CD4-positive, alpha-beta memory T cell (primary cell): ENCODE measurements around the gene HMCN2. TPM values are rescaled to one million over a fixed set of nuclear protein-coding genes. Genes with fewer than 3 reads are reported as not detected.
"Not testable (repeated sequence)": the region's sequence is repeated elsewhere in the genome, so short reads cannot be mapped to it uniquely, and the experiment has no call there.

ENCODE experiments used
- CTCF ChIA-PET: fragments of 350-600 bp; sonication (Branson Sonifier 250); formaldehyde crosslinking; loops from one replicate; lab custom pipeline; 2021; ENCODE audit warnings: inconsistent platforms; ENCODE audit not compliant: partially characterized antibody; lab: Charles Lee
- POLR2A ChIA-PET: fragments of 350-600 bp; sonication (Branson Sonifier 250); formaldehyde crosslinking; loops from one replicate; lab custom pipeline; 2021; ENCODE audit not compliant: partially characterized antibody; lab: Charles Lee
- DNase-seq, 5 donors: peaks; one replicate each; pipeline versions ENCODE4 v3.0.0 to v3.0.0-alpha.2; 2020 to 2022; ENCODE audit warnings: mixed read lengths in 1 of 5
- H3K27ac ChIP-seq: one replicate; pipeline ENCODE4 v1.7.0; 2013; ENCODE audit warnings: low read depth, low read length
- H3K27me3 ChIP-seq: 2 replicates; pipeline ENCODE4 v1.7.0; 2013; ENCODE audit warnings: mild to moderate bottlenecking, low read length, moderate library complexity; ENCODE audit not compliant: insufficient read depth
- H3K36me3 ChIP-seq: 2 replicates; pipeline ENCODE4 v1.7.0; 2013; ENCODE audit warnings: mild to moderate bottlenecking, low read length, moderate library complexity; ENCODE audit not compliant: insufficient read depth
- H3K4me1 ChIP-seq: 2 replicates; pipeline ENCODE4 v1.7.0; 2013; ENCODE audit warnings: mild to moderate bottlenecking, low read length, moderate library complexity; ENCODE audit not compliant: insufficient read depth
- H3K4me3 ChIP-seq, 2 donors: one replicate each; pipeline ENCODE4 v1.7.0; 2013; ENCODE audit warnings: low read length in 2 of 2, mild to moderate bottlenecking in 1 of 2
- H3K9me3 ChIP-seq, 2 donors: one replicate each; pipeline ENCODE4 v1.7.0; 2013; ENCODE audit warnings: low read length in 2 of 2, control low read depth in 1 of 2; ENCODE audit not compliant: control insufficient read depth in 1 of 2
- H3K27ac Mint-ChIP-seq, 7 donors: one replicate each; pipeline ENCODE4 v1.8.0; 2020 to 2021; ENCODE audit warnings: mixed read lengths in 7 of 7, mild to moderate bottlenecking in 6 of 7, inconsistent platforms in 3 of 7, moderate library complexity in 3 of 7
- H3K27me3 Mint-ChIP-seq, 2 donors: one replicate each; pipeline ENCODE4 v1.8.0; 2020 to 2021; ENCODE audit warnings: mixed read lengths in 2 of 2
- H3K36me3 Mint-ChIP-seq, 2 donors: one replicate each; pipeline ENCODE4 v1.8.0; 2020 to 2021; ENCODE audit warnings: mixed read lengths in 2 of 2, inconsistent platforms in 1 of 2, mild to moderate bottlenecking in 1 of 2
- H3K4me1 Mint-ChIP-seq, 4 donors: one replicate each; pipeline ENCODE4 v1.8.0; 2020 to 2021; ENCODE audit warnings: mixed read lengths in 4 of 4, mild to moderate bottlenecking in 1 of 4
- H3K4me3 Mint-ChIP-seq, 8 donors: one replicate each; pipeline ENCODE4 v1.8.0; 2020 to 2021; ENCODE audit warnings: mixed read lengths in 8 of 8, mild to moderate bottlenecking in 7 of 8, moderate library complexity in 6 of 8, inconsistent platforms in 3 of 8
- H3K9me3 Mint-ChIP-seq, 8 donors: one replicate each; pipeline ENCODE4 v1.8.0; 2020 to 2021; ENCODE audit warnings: mixed read lengths in 8 of 8, mild to moderate bottlenecking in 5 of 8, inconsistent platforms in 3 of 8, moderate library complexity in 1 of 8
- intact Hi-C: fragments of 100-400 bp; cut with micrococcal nuclease; formaldehyde crosslinking; loops from one replicate; pipeline ENCODE4 v1.15.1; 2023
- polyA plus RNA-seq, 2 donors: library from polyadenylated mRNA; unstranded; fragments of 300-500 nt; fragmentation: Illumina TruSeq; gene quantifications; one replicate each; pipeline ENCODE4 v1.2.3, GENCODE V29; 2021
- total RNA-seq, 2 experiments: library from RNA; stranded (reverse); gene quantifications; one replicate each; pipeline ENCODE4 v1.2.3, GENCODE V29; 2021

Gene HMCN2
- total and polyA plus RNA-seq, 4 experiments from 2014 or later = not detected

GRCh38 chr9:130244548-130245165 lies 20.9 kb upstream of the HMCN2 start:
- intact Hi-C loops = loop anchor here (5.0 to 10.0 kb wide), 3 partner anchors 117 to 507 kb away; no protein-coding TSS in a partner anchor
- no peak overlapping the region for H3K27ac Mint-ChIP-seq
- CTCF ChIA-PET = interaction anchor here (1.5 to 7.6 kb wide), 5 partner anchors 8 to 357 kb away, joined by 4 to 69 read pairs (median 12); no protein-coding TSS in a partner anchor

GRCh38 chr9:130245474-130245873 lies 20.1 kb upstream of the HMCN2 start:
- ChIA-PET CTCF (interaction anchor here (1.7 to 7.6 kb wide), 3 partner anchors 10 to 137 kb away, joined by 5 to 69 read pairs (median 12); no protein-coding TSS in a partner anchor), POLR2A (no interaction called here)
- no peaks in the 10 kb centered on the region for H3K27me3 ChIP-seq
- peaks cover 20% of the 10 kb centered on the region for H3K4me1 ChIP-seq
- H3K36me3 ChIP-seq = no peaks in the 10 kb centered on the region
- DNase-seq = no peak
- H3K4me1 Mint-ChIP-seq = peaks cover 12 to 29% (median 18%) of the 10 kb centered on the region in 4 donors
- H3K27me3 Mint-ChIP-seq = no peaks in the 10 kb centered on the region
- no peak overlapping the region for H3K4me3 ChIP-seq
- no peak overlapping the region for H3K27ac Mint-ChIP-seq
- no peaks in the 10 kb centered on the region for H3K9me3 Mint-ChIP-seq
- no peaks in the 10 kb centered on the region for H3K9me3 ChIP-seq
- no peaks in the 10 kb centered on the region for H3K36me3 Mint-ChIP-seq
- intact Hi-C loops = loop anchor here (10.0 kb wide), 1 partner anchor 439 kb away; no protein-coding TSS in a partner anchor
- H3K27ac ChIP-seq = no peak overlapping the region
- H3K4me3 Mint-ChIP-seq = no peak overlapping the region

More at GRCh38 chr9:130244548-130245165, 20.9 kb upstream of the HMCN2 start:
- peaks cover 28% of the 10 kb centered on the region for H3K4me1 ChIP-seq
- H3K9me3 Mint-ChIP-seq = no peaks in the 10 kb centered on the region
- no peaks in the 10 kb centered on the region for H3K9me3 ChIP-seq
- H3K36me3 ChIP-seq = no peaks in the 10 kb centered on the region
- H3K27me3 ChIP-seq = no peaks in the 10 kb centered on the region
- no peak overlapping the region for H3K27ac ChIP-seq
- H3K4me3 ChIP-seq = no peak overlapping the region
- no peaks in the 10 kb centered on the region for H3K27me3 Mint-ChIP-seq
- H3K4me3 Mint-ChIP-seq = no peak overlapping the region
- no peak for DNase-seq
- no peaks in the 10 kb centered on the region for H3K36me3 Mint-ChIP-seq
- peaks cover 16 to 37% (median 23%) of the 10 kb centered on the region in 4 donors for H3K4me1 Mint-ChIP-seq
- POLR2A ChIA-PET = no interaction called here

GRCh38 chr9:130246126-130246525 lies 19.4 kb upstream of the HMCN2 start:
- peaks cover 14% of the 10 kb centered on the region for H3K4me1 ChIP-seq
- Mint-ChIP-seq H3K27me3 (no peaks in the 10 kb centered on the region), H3K9me3 (no peaks in the 10 kb centered on the region), H3K27ac (no peak overlapping the region), H3K4me1 (peaks cover 7 to 22% (median 12%) of the 10 kb centered on the region in 4 donors), H3K4me3 (no peak overlapping the region), H3K36me3 (no peaks in the 10 kb centered on the region)
- POLR2A ChIA-PET = no interaction called here
- no peaks in the 10 kb centered on the region for H3K36me3 ChIP-seq
- CTCF ChIA-PET = interaction anchor here (1.7 to 7.6 kb wide), 3 partner anchors 10 to 138 kb away, joined by 5 to 69 read pairs (median 12); no protein-coding TSS in a partner anchor
- no peak overlapping the region for H3K4me3 ChIP-seq
- intact Hi-C loops = loop anchor here (10.0 kb wide), 1 partner anchor 439 kb away; no protein-coding TSS in a partner anchor
- no peaks in the 10 kb centered on the region for H3K27me3 ChIP-seq
- H3K27ac ChIP-seq = no peak overlapping the region
- H3K9me3 ChIP-seq = no peaks in the 10 kb centered on the region
- DNase-seq = no peak

- no peaks in the 10 kb centered on the region for H3K9me3 ChIP-seq
- H3K4me3 ChIP-seq = no peak overlapping the region
- Mint-ChIP-seq H3K4me1 (no peaks in the 10 kb centered on the region), H3K36me3 (no peaks in the 10 kb centered on the region), H3K27ac (no peak overlapping the region), H3K9me3 (peaks cover 0 to 6% (median 0%) of the 10 kb centered on the region in 8 donors), H3K27me3 (peaks cover 10 to 21% of the 10 kb centered on the region in 2 donors), H3K4me3 (no peak overlapping the region)
- no peaks in the 10 kb centered on the region for H3K4me1 ChIP-seq
- H3K27ac ChIP-seq = no peak overlapping the region
- ChIA-PET POLR2A (no interaction called here), CTCF (interaction anchor here (0.8 to 4.4 kb wide), 2 partner anchors 12 to 13 kb away, joined by 3 to 22 read pairs; no protein-coding TSS in a partner anchor)
- intact Hi-C loops = no loop called here
- H3K36me3 ChIP-seq = no peaks in the 10 kb centered on the region
- no peak for DNase-seq
- H3K27me3 ChIP-seq = no peaks in the 10 kb centered on the region
Observed at GRCh38 chr9:130254747-130255630, 10.6 kb upstream of the HMCN2 start.

- no peaks in the 10 kb centered on the region for H3K4me1 ChIP-seq
- Mint-ChIP-seq H3K27ac (no peak overlapping the region), H3K9me3 (peaks cover 0 to 6% (median 0%) of the 10 kb centered on the region in 8 donors), H3K27me3 (peaks cover 15 to 25% of the 10 kb centered on the region in 2 donors), H3K4me1 (no peaks in the 10 kb centered on the region), H3K4me3 (no peak overlapping the region), H3K36me3 (no peaks in the 10 kb centered on the region)
- H3K27ac ChIP-seq = no peak overlapping the region
- ChIA-PET POLR2A (no interaction called here), CTCF (interaction anchor here (0.8 kb wide), 1 partner anchor 13 kb away, joined by 3 read pairs; no protein-coding TSS in a partner anchor)
- intact Hi-C loops = no loop called here
- no peaks in the 10 kb centered on the region for H3K36me3 ChIP-seq
- H3K4me3 ChIP-seq = no peak overlapping the region
- H3K9me3 ChIP-seq = no peaks in the 10 kb centered on the region
- no peaks in the 10 kb centered on the region for H3K27me3 ChIP-seq
- no peak for DNase-seq
Observed at GRCh38 chr9:130255631-130256134, 9.9 kb upstream of the HMCN2 start.

GRCh38 chr9:130256644-130257043 lies 8.9 kb upstream of the HMCN2 start:
- Histone ChIP-seq H3K4me1 (no peaks in the 10 kb centered on the region), H3K36me3 (no peaks in the 10 kb centered on the region), H3K9me3 (no peaks in the 10 kb centered on the region), H3K4me3 (no peak overlapping the region), H3K27me3 (peaks cover 3% of the 10 kb centered on the region), H3K27ac (no peak overlapping the region)
- POLR2A ChIA-PET = no interaction called here
- no peaks in the 10 kb centered on the region for H3K36me3 Mint-ChIP-seq
- H3K9me3 Mint-ChIP-seq = peaks cover 0 to 6% (median 0%) of the 10 kb centered on the region in 8 donors
- H3K4me1 Mint-ChIP-seq = no peaks in the 10 kb centered on the region
- intact Hi-C loops = no loop called here
- H3K4me3 Mint-ChIP-seq = no peak overlapping the region
- no peak for DNase-seq
- no peak overlapping the region for H3K27ac Mint-ChIP-seq
- peaks cover 15 to 31% of the 10 kb centered on the region in 2 donors for H3K27me3 Mint-ChIP-seq
- CTCF ChIA-PET = no interaction called here

GRCh38 chr9:130258137-130258536 lies 7.4 kb upstream of the HMCN2 start:
- H3K9me3 Mint-ChIP-seq, H3K36me3 Mint-ChIP-seq, H3K4me1 Mint-ChIP-seq, H3K4me3 ChIP-seq, intact Hi-C loops, H3K27me3 ChIP-seq, H3K36me3 ChIP-seq, POLR2A ChIA-PET, DNase-seq, H3K27ac Mint-ChIP-seq, H3K4me3 Mint-ChIP-seq, H3K9me3 ChIP-seq, H3K27ac ChIP-seq, H3K4me1 ChIP-seq: not testable (repeated sequence)
- H3K27me3 Mint-ChIP-seq = peaks cover 22 to 39% of the 10 kb centered on the region in 2 donors
- CTCF ChIA-PET = interaction anchor here (1.6 kb wide), 1 partner anchor 15 kb away, joined by 4 read pairs; no protein-coding TSS in a partner anchor
